ENCODE data around the gene ADCY3. TPM values are rescaled to one million over a fixed set of nuclear protein-coding genes. Genes with fewer than 3 reads are reported as not detected.
"Not testable (repeated sequence)": the region's sequence is repeated elsewhere in the genome, so short reads cannot be mapped to it uniquely, and the experiment has no call there.

The ADCY3 gene
- total and polyA plus RNA-seq, 4 donors, result 31.6 to 61.7 (median 38.5) TPM

DNA sequence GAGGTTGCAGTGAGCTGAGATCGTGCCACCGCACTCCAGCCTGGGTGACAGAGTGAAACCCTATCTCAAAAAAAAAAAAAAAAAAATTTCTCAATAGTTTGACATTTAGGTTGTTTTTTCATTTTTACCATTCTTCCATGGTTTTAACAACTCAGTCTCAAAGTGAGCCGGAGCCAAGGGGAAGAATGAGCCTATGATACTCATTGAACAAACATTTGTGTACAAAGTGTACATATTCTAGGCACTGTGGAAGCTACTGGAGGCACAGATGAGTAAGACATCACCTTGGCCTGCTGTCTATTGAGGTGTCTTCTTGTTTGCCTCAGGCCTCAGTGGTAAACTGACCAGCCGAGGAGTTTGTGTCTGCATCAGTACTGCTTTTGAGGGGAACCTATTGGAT lies 104.9 kb downstream of the ADCY3 start:
- H3K4me1 ChIP-seq (ENCODE audit: control insufficient read depth, insufficient read depth, low read length), result peaks cover 7% of the 10 kb centered on the region
- no peaks in the 10 kb centered on the region for H3K9me3 ChIP-seq (ENCODE audit: control insufficient read depth, insufficient read depth, low read length)
- H3K27ac ChIP-seq (ENCODE audit: low read depth, low read length), result no peak overlapping the region
- H3K36me3 ChIP-seq (ENCODE audit: control insufficient read depth, insufficient read depth, low read length), result peaks cover 20% of the 10 kb centered on the region
- no peak for DNase-seq (ENCODE audit: low read depth in 4 of 6, low spot score in 6 of 6)
- 100% methylated on average over 1 of the region's 4 CpGs for WGBS (ENCODE audit: insufficient coverage)
- no peaks in the 10 kb centered on the region for H3K27me3 ChIP-seq (ENCODE audit: control insufficient read depth, insufficient read depth, low read length)
- no peak overlapping the region for H3K4me3 ChIP-seq (ENCODE audit: low read depth, low read length)

GRCh38 chr2:24814516-24814915 lies 105.5 kb downstream of the ADCY3 start:
- no peak overlapping the region for H3K27ac ChIP-seq (ENCODE audit: low read depth, low read length)
- peaks cover 7% of the 10 kb centered on the region for H3K4me1 ChIP-seq (ENCODE audit: control insufficient read depth, insufficient read depth, low read length)
- 60% methylated on average over 1 of the region's 4 CpGs for WGBS (ENCODE audit: insufficient coverage)
- peaks cover 14% of the 10 kb centered on the region for H3K36me3 ChIP-seq (ENCODE audit: control insufficient read depth, insufficient read depth, low read length)
- no peak overlapping the region for H3K4me3 ChIP-seq (ENCODE audit: low read depth, low read length)
- H3K27me3 ChIP-seq (ENCODE audit: control insufficient read depth, insufficient read depth, low read length), result no peaks in the 10 kb centered on the region
- DNase-seq (ENCODE audit: low read depth in 4 of 6, low spot score in 6 of 6), result no peak
- H3K9me3 ChIP-seq (ENCODE audit: control insufficient read depth, insufficient read depth, low read length), result no peaks in the 10 kb centered on the region

DNA sequence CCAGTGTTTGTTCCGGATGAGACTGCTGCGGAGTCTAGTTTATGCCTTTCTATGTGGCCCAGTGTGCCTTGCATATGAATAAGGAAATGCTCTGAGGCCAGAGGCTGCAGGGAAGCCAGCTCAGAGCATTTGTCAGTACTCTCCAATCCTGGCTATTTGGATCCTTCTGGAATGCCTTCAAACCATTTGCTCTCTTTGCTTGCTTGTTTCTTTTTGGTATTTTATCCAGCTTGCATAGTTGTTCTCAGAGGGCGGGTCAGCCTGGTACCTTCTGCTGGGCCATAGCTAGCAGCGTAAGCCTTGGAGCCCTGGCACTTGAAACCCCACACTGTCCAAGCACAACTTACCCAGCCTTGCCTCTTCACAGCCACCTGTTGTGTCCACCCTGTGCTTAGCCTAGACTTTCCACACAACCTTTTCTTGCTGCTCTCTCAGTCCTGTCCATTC lies 106.3 kb downstream of the ADCY3 start:
- H3K27ac ChIP-seq (ENCODE audit: low read depth, low read length), result peak overlapping the region; percentile 58
- WGBS (ENCODE audit: insufficient coverage), result 31% methylated on average over 4 of the region's 4 CpGs
- no peaks in the 10 kb centered on the region for H3K27me3 ChIP-seq (ENCODE audit: control insufficient read depth, insufficient read depth, low read length)
- no peaks in the 10 kb centered on the region for H3K9me3 ChIP-seq (ENCODE audit: control insufficient read depth, insufficient read depth, low read length)
- peaks cover 7% of the 10 kb centered on the region for H3K4me1 ChIP-seq (ENCODE audit: control insufficient read depth, insufficient read depth, low read length)
- H3K4me3 ChIP-seq (ENCODE audit: low read depth, low read length), result no peak overlapping the region
- DNase-seq (ENCODE audit: low read depth in 4 of 6, low spot score in 6 of 6), result peak in 2 of 6 donors; percentile 61 to 73
- peaks cover 6% of the 10 kb centered on the region for H3K36me3 ChIP-seq (ENCODE audit: control insufficient read depth, insufficient read depth, low read length)

DNA sequence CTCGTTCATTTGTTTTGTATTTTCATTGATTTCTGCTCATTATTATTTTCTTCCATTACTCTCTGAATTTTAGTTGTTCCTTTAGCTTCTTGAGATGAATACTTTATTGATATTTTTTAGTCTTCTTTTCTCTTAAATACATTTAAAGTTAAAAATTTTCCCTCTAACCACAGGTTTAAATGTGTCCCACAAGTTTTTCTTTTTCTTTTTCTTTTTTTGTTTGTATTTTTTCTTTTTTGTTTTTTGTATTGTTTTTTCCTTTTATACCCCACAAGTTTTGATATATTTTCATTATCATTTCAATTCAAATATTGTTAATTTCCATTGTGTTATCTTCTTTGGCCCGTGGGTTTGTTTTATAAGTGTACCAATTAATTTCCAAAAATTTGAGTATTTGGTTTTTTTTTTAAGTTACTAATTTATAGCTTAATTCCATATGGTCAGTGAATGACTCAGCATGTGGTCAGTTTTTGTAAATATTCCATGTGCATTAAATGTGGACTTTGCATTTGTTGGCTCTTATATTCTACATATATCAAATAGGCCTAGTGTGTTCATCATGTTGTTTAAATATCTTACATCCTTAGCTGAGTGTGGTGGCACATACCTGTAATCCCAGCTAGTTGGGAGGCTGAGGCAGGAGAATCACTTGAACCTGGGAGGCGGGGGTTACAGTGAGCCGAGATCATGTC lies 110.6 kb downstream of the ADCY3 start:
- Histone ChIP-seq H3K36me3 (ENCODE audit: control insufficient read depth, insufficient read depth, low read length) (peaks cover 3% of the 10 kb centered on the region), H3K27ac (ENCODE audit: low read depth, low read length) (no peak overlapping the region), H3K9me3 (ENCODE audit: control insufficient read depth, insufficient read depth, low read length) (no peaks in the 10 kb centered on the region), H3K4me1 (ENCODE audit: control insufficient read depth, insufficient read depth, low read length) (peaks cover 7% of the 10 kb centered on the region), H3K4me3 (ENCODE audit: low read depth, low read length) (no peak overlapping the region), H3K27me3 (ENCODE audit: control insufficient read depth, insufficient read depth, low read length) (no peaks in the 10 kb centered on the region)
- WGBS (ENCODE audit: insufficient coverage), result no CpG with 5 or more reads among the region's 4 CpGs
- DNase-seq (ENCODE audit: low read depth in 4 of 6, low spot score in 6 of 6), result no peak

DNA sequence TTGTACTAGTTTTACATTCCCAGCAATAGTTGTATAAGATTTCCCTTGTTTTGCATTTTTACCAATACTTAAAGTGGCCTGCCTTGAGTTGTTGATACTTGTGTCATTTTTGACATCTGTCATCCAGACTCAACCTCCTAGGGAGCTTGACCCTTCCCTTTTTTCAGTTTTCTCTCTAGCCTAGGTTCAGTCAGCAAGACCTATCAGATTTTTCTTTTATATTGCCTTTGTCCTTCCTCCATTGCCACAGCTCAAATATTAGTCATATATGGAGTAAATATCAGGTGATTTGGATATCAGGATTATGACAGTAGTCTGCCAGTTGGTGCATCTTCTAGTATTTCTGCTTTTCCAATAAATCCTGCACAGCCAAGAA lies 113.4 kb downstream of the ADCY3 start:
- H3K27me3 ChIP-seq (ENCODE audit: control insufficient read depth, insufficient read depth, low read length), result no peaks in the 10 kb centered on the region
- peaks cover 3% of the 10 kb centered on the region for H3K36me3 ChIP-seq (ENCODE audit: control insufficient read depth, insufficient read depth, low read length)
- H3K4me1 ChIP-seq (ENCODE audit: control insufficient read depth, insufficient read depth, low read length), result no peaks in the 10 kb centered on the region
- no peak overlapping the region for H3K4me3 ChIP-seq (ENCODE audit: low read depth, low read length)
- no peaks in the 10 kb centered on the region for H3K9me3 ChIP-seq (ENCODE audit: control insufficient read depth, insufficient read depth, low read length)
- DNase-seq (ENCODE audit: low read depth in 4 of 6, low spot score in 6 of 6), result no peak
- H3K27ac ChIP-seq (ENCODE audit: low read depth, low read length), result no peak overlapping the region

GRCh38 chr2:24805811-24806660 lies 114.0 kb downstream of the ADCY3 start:
- H3K27me3 ChIP-seq (ENCODE audit: control insufficient read depth, insufficient read depth, low read length); H3K9me3 ChIP-seq (ENCODE audit: control insufficient read depth, insufficient read depth, low read length); H3K36me3 ChIP-seq (ENCODE audit: control insufficient read depth, insufficient read depth, low read length); DNase-seq (ENCODE audit: low read depth in 4 of 6, low spot score in 6 of 6); H3K4me3 ChIP-seq (ENCODE audit: low read depth, low read length); H3K27ac ChIP-seq (ENCODE audit: low read depth, low read length); H3K4me1 ChIP-seq (ENCODE audit: control insufficient read depth, insufficient read depth, low read length): not testable (repeated sequence)
- WGBS (ENCODE audit: insufficient coverage), result 93% methylated on average over 20 of the region's 25 CpGs

- H3K4me1 ChIP-seq (ENCODE audit: control insufficient read depth, insufficient read depth, low read length); H3K4me3 ChIP-seq (ENCODE audit: low read depth, low read length); H3K9me3 ChIP-seq (ENCODE audit: control insufficient read depth, insufficient read depth, low read length); H3K27me3 ChIP-seq (ENCODE audit: control insufficient read depth, insufficient read depth, low read length); H3K27ac ChIP-seq (ENCODE audit: low read depth, low read length); DNase-seq (ENCODE audit: low read depth in 4 of 6, low spot score in 6 of 6): not testable (repeated sequence)
- WGBS (ENCODE audit: insufficient coverage), result no CpG with 5 or more reads among the region's 5 CpGs
- H3K36me3 ChIP-seq (ENCODE audit: control insufficient read depth, insufficient read depth, low read length), result peaks cover 12% of the 10 kb centered on the region
Observed at GRCh38 chr2:24800487-24800886, 119.5 kb downstream of the ADCY3 start.

DNA sequence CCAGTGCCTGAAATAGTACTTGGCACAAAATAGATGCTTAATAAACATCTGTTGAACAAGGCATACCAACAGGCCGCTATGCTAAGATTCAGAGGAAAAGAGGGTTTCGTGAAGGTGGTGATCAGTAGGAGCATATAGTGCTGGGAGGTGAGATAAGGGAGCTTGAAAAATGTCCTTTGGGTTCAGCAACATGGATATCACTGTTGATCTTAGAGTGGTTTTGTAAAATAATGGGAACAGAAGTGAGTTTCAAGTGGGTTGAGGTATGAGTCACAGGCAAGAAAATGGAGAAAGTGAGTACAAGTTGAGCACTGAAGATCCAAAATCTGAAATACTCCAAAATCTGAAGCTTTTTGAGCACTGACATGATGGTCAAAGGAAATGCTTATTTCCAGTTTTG lies 122.4 kb downstream of the ADCY3 start:
- Histone ChIP-seq H3K4me1 (ENCODE audit: control insufficient read depth, insufficient read depth, low read length) (peaks cover 7% of the 10 kb centered on the region), H3K27ac (ENCODE audit: low read depth, low read length) (no peak overlapping the region), H3K36me3 (ENCODE audit: control insufficient read depth, insufficient read depth, low read length) (peaks cover 12% of the 10 kb centered on the region), H3K9me3 (ENCODE audit: control insufficient read depth, insufficient read depth, low read length) (no peaks in the 10 kb centered on the region), H3K4me3 (ENCODE audit: low read depth, low read length) (no peak overlapping the region), H3K27me3 (ENCODE audit: control insufficient read depth, insufficient read depth, low read length) (no peaks in the 10 kb centered on the region)
- WGBS (ENCODE audit: insufficient coverage), result 94% methylated on average over 2 of the region's 2 CpGs
- DNase-seq (ENCODE audit: low read depth in 4 of 6, low spot score in 6 of 6), result no peak

- WGBS (ENCODE audit: insufficient coverage), result 0% methylated on average over 14 of the region's 14 CpGs
- H3K36me3 ChIP-seq (ENCODE audit: control insufficient read depth, insufficient read depth, low read length), result peaks cover 7% of the 10 kb centered on the region
Observed at GRCh38 chr2:24793761-24794435, 126.1 kb downstream of the ADCY3 start.

More at GRCh38 chr2:24793761-24794435, 126.1 kb downstream of the ADCY3 start:
- Histone ChIP-seq H3K9me3 (ENCODE audit: control insufficient read depth, insufficient read depth, low read length) (no peaks in the 10 kb centered on the region), H3K27me3 (ENCODE audit: control insufficient read depth, insufficient read depth, low read length) (no peaks in the 10 kb centered on the region), H3K27ac (ENCODE audit: low read depth, low read length) (peak overlapping the region; percentile 99), H3K4me1 (ENCODE audit: control insufficient read depth, insufficient read depth, low read length) (peaks cover 7% of the 10 kb centered on the region), H3K4me3 (ENCODE audit: low read depth, low read length) (peak overlapping the region; percentile 95)
- DNase-seq (ENCODE audit: low read depth in 4 of 6, low spot score in 6 of 6), result peak in 3 of 6 donors; percentile 19 to 46 (median 43)

Measured in spinal cord (tissue), 10 donors.